NCI-H1930 (cell line): ENCODE results near the gene VPS13D.
A peak's percentile ranks its signal among the peaks of the same experiment; 100 is the strongest.

Experiments
- DNase-seq, 2 experiments: peaks; one replicate each; lab custom pipeline; 2025; lab: John Stamatoyannopoulos, UW

The VPS13D gene, protein sequence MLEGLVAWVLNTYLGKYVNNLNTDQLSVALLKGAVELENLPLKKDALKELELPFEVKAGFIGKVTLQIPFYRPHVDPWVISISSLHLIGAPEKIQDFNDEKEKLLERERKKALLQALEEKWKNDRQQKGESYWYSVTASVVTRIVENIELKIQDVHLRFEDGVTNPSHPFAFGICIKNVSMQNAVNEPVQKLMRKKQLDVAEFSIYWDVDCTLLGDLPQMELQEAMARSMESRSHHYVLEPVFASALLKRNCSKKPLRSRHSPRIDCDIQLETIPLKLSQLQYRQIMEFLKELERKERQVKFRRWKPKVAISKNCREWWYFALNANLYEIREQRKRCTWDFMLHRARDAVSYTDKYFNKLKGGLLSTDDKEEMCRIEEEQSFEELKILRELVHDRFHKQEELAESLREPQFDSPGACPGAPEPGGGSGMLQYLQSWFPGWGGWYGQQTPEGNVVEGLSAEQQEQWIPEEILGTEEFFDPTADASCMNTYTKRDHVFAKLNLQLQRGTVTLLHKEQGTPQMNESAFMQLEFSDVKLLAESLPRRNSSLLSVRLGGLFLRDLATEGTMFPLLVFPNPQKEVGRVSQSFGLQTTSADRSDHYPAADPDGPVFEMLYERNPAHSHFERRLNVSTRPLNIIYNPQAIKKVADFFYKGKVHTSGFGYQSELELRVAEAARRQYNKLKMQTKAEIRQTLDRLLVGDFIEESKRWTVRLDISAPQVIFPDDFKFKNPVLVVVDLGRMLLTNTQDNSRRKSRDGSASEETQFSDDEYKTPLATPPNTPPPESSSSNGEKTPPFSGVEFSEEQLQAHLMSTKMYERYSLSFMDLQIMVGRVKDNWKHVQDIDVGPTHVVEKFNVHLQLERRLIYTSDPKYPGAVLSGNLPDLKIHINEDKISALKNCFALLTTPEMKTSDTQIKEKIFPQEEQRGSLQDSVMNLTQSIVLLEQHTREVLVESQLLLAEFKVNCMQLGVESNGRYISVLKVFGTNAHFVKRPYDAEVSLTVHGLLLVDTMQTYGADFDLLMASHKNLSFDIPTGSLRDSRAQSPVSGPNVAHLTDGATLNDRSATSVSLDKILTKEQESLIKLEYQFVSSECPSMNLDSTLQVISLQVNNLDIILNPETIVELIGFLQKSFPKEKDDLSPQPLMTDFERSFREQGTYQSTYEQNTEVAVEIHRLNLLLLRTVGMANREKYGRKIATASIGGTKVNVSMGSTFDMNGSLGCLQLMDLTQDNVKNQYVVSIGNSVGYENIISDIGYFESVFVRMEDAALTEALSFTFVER (N-terminal part only)

GRCh38 chr1:12229835-12230548 lies at the start of gene VPS13D:
Gene VPS13D, plus strand, starts transcription at chr1:12230030. Its CDS starts 4,237 bp downstream, at chr1:12234267.
- peak; percentile 56 to 79 for DNase-seq

DNA sequence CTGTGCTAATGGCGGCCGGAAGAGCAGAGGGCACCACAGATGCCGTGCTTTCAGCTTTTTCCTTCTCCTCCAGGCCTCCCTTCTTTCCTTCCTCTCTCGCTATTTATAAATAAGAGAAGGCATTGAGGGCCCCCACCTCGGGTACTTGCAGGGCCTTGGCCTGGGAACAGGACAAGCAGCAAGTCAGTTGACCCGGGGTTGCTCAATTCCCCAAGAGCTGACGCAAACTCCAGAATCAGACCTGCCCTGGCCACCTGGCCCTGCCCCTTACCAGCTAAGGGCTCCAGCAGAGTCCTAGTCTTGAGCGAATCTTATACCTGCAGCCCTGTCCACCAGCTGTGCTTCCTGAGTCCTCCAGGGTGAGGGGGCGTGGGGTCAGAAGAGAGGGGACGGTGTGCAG lies 49.5 kb upstream of the VPS13D start:
- DNase-seq, result no peak

- DNase-seq, result no peak
Measured at GRCh38 chr1:12180903-12181302, 48.9 kb upstream of the VPS13D start.

DNA sequence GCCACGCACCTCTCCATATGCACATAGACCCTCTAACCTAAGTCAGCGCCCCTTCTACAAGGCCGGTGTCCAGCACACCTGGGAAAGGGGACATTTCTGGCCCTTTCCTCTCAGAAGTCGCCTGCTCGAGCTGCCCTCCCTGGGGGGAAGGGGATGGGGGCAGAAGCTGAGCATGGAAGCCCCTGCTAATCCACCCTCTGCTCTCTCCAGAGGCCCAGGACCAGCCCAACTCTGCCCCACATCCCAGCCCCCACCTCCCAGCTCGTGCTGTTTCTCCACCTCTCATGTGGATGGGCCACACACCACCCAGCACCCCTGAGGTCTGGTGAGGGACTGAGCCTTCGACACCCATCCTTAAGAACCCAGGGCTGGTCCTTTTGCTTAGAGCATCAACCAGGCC lies 48.3 kb upstream of the VPS13D start:
- DNase-seq, result no peak

- no peak for DNase-seq
Measured at GRCh38 chr1:12182410-12182984, 47.3 kb upstream of the VPS13D start.

- no peak for DNase-seq
Measured at GRCh38 chr1:12183095-12183794, 46.6 kb upstream of the VPS13D start.

DNA sequence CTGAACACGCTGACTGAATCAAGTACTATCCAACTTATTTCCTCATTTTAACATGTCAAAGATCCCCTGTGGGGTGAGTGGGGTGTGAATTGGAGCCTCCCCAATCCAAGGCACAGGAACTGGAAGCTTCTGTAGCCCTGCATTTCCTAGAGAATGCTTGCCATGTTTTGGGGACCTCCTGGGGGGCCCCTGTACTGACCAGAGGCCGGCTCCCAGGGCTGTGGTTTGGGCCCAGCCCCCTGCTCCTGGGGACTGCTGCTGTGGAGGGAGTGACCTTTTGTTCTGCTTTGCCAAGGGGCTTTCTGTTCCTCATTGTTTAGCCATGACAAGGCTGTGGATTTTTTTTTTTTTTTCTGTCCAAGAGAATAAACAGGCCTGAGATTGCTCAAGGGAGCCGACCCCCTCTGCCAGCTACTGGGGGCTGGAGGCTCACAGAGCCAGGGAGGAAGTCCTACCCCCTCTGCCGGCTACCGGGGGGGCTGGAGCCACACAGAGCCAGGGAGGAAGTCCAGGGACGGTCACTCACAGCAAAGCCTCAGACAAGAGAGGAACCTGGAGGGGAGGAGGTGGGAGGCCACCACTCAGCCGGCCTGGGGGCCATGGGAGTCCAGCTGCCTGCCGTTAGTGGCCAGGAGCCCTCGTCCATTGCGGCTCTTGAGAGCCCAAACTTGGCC lies 45.7 kb upstream of the VPS13D start:
- DNase-seq, result no peak

- no peak for DNase-seq
Measured at GRCh38 chr1:12185036-12185917, 44.6 kb upstream of the VPS13D start.

GRCh38 chr1:12185918-12186678 lies 43.7 kb upstream of the VPS13D start:
- DNase-seq, result no peak

DNA sequence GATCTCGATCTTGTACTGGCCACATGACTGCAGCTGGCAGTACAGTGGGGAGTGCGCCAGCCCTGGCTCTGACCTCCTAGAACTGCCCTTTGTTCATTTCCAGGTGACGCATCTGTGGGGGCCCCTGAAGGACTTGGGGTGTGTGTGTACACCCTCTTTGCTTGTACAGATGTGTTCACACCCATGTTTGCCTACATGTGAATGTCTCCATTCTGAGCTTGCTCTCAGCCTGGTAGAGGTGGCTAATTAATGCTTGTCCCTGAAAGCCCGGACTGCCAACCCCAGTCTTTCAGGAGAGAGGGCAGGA lies 43.2 kb upstream of the VPS13D start:
- no peak for DNase-seq

DNA sequence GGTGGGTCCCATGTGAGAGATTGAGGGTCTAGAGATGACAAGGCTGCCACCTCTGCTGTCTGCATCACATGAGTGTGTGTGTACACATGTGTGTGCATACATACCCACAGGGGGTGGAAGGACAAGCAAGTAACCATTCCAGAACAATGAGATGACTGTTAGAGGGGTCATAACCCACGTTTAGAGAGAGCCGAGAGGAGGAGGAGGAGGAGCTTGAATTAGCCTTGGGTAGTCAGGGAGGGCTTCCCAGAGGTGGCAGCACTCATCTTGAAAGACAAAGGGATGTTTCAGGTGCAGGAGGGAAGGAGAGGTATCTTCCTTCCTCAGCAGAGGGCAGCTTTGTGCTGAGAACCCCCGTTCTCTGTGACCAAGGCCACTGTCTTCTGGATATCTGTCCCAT lies 41.7 kb upstream of the VPS13D start:
- no peak for DNase-seq

DNA sequence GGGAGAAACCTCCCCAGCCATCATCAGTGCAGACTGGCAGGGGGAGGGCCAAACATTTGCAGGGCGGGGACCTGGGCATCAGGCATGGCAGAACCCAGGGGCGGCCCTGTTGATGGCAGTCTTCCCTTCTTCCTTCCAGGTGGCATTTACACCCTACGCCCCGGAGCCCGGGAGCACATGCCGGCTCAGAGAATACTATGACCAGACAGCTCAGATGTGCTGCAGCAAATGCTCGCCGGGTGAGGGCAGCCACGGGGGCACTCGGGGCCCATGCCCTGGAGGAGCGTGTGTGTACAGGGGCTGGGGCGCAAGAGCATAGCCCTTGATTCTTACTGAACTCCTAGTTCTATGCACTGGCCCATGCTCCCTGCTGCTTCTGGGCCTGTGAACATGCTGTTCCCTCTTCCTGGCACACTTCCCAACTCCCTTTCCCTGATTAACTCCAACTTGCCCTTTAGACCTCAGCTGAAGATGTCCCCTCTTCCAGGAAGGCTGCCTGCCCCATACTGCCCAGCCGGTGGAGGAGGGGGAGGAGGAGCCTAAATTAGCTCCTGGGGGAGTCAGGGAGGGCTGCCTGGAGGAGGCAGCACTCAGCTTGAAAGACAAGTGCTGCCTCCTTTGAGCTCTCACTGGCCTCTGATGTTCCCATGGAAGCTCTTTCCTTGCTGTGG lies 41.0 kb upstream of the VPS13D start:
- no peak for DNase-seq

GRCh38 chr1:12189328-12189682 lies 40.5 kb upstream of the VPS13D start:
- DNase-seq, result no peak

DNA sequence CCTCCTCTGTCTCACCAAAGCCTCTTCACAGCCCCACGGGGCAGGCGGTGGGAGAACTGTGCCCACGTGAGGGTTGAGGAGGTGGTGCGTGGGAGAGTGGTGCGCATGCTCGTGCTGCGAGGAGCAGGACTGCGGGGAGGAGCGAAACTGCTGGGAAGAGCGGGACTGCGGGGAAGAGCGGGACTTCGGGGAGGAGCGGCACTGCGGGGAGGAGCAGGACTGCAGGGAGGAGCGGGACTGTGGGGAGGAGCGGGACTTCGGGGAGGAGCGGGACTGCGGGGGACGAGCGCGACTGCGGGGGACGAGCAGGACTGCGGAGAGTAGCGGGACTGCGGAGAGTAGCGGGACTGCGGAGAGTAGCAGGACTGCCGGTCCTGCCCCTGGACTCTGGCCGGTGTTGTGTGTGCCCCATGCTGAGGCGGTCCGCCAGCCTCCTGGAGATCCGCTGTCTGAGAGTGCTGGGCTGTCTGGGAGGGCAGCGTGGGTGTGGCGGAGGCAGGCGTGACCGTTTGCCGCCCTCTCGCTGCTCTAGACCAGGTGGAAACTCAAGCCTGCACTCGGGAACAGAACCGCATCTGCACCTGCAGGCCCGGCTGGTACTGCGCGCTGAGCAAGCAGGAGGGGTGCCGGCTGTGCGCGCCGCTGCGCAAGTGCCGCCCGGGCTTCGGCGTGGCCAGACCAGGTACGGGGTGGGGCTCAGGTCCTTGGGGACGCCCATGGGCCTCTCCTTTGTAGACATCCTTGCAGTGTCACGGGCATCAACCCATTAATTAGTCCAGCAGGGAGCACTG lies 38.4 kb upstream of the VPS13D start:
- DNase-seq, result peak in 1 of 2 experiments; percentile 9

- no peak for DNase-seq
Measured at GRCh38 chr1:12194666-12195216, 35.1 kb upstream of the VPS13D start.

DNA sequence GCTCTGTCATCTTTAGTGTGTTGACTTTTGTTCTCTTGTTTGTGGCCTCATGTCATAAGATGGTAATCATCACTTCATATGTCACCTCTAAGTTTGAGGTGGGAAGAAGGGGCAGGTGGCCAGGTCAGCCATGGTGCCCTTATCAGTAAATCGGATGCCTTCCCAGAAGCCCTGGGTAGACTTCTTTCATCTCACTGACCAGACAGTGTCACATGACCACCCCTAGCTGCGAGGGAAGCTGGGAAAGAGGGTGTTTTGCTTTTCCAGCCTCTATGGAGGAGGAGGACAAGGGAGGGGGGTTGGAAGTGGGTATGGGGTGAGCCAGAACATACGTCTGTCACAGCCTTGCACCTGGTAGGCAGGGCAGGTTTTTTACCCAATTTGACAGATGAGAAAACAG lies 34.4 kb upstream of the VPS13D start:
- DNase-seq, result no peak
